Measurements from ENCODE around the gene SMARCA2. TPM values are rescaled to one million over a fixed set of nuclear protein-coding genes. Genes with fewer than 3 reads are reported as not detected.

The SMARCA2 gene
- total and polyA plus RNA-seq, 9 of the 15 experiments (the other 6 are each of a cell fraction or from before 2014, with no cell fraction given) = 8.0 to 34.8 (median 25.5) TPM

DNA sequence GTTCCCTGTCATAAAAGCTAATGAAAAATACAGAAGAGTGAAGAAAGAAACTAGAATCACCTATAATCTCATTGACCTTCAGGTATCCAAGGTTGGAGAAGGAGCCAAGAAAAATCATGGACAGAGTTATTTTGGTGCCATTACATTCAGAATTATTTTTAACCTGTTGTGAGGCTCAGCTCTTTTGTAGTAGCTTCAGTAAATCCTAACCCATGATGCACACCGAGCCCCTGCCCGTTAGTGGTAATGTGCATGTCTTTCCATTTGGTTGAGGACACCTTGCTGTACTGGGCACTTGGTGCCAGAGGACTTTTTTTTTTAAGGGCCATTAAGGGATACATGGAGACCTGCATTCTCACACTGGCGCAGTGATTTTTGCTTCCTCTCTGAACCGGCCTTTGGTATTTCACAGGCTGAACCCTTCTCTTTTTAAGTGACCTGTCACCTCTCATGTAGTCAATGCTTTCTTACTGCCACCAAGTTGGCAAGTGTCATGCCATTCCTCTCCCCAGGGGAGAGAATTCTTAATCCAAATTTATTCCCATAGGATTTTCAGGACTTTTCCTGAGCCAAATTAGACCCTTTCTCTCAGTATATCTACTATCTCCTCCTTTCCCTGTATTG is 125.6 kb downstream of the SMARCA2 start:
- ATAC-seq = no peak
- DNase-seq (ENCODE audit: extremely low read depth in 1 of 4, low spot score in 3 of 4) = no peak
- Histone ChIP-seq H3K27me3 (ENCODE audit: control insufficient read depth in 2 of 2, insufficient read depth in 2 of 2, low read length in 2 of 2) (no peaks in the 10 kb centered on the region), H2AFZ (ENCODE audit: low read depth, low read length) (no peak overlapping the region), H3K9me3 (replicated peaks; ENCODE audit: control insufficient read depth, insufficient read depth, low read depth, low read length) (no peaks in the 10 kb centered on the region), H3K9ac (ENCODE audit: insufficient read depth in 1 of 2, low read depth in 2 of 2, low read length in 2 of 2) (no peak overlapping the region), H3K4me3 (no peak overlapping the region), H3K9me1 (ENCODE audit: control insufficient read depth, insufficient read depth, low read length) (no peaks in the 10 kb centered on the region), H3K4me1 (replicated peaks in 1 of 2; ENCODE audit: control insufficient read depth in 2 of 2, insufficient read depth in 2 of 2, low read length in 2 of 2) (no peaks in the 10 kb centered on the region), H3K27ac (ENCODE audit: extremely low read depth, low read depth, low read length) (no peak overlapping the region), H3K79me2 (ENCODE audit: control insufficient read depth, insufficient read depth, low read length) (no peaks in the 10 kb centered on the region; the same call in 2 of the 3 replicates), H3K36me3 (ENCODE audit: control insufficient read depth, insufficient read depth, low read length) (no peaks in the 10 kb centered on the region), H4K20me1 (replicated peaks; ENCODE audit: control insufficient read depth, insufficient read depth, low read length) (no peaks in the 10 kb centered on the region), H3K4me2 (ENCODE audit: insufficient read depth, low read length) (no peak overlapping the region)
- ChIA-PET POLR2A (interaction anchor here (0.6 kb wide), 1 partner anchor 735 kb away, joined by 4 read pairs; no protein-coding TSS in a partner anchor), CTCF (ENCODE audit: low intra/inter-chr PET ratio) (no interaction called here)
- no peak for TF ChIP-seq GATAD2B (IDR thresholded peaks at IDR 0.05; ENCODE audit: borderline replicate concordance)
- TF ChIP-seq LEF1 (IDR thresholded peaks at IDR 0.05) = no peak
- BruUV-seq (replicated peaks) = no TSS peak
- FAIRE-seq = no peak
- intact Hi-C loops (cut with micrococcal nuclease) = no loop called here
- WGBS (ENCODE audit: insufficient coverage, low coverage, missing lambda C conversion rate) = 100% methylated on average over 1 of the region's 4 CpGs
- in situ Hi-C loops (cut with MboI) = no loop called here

DNA sequence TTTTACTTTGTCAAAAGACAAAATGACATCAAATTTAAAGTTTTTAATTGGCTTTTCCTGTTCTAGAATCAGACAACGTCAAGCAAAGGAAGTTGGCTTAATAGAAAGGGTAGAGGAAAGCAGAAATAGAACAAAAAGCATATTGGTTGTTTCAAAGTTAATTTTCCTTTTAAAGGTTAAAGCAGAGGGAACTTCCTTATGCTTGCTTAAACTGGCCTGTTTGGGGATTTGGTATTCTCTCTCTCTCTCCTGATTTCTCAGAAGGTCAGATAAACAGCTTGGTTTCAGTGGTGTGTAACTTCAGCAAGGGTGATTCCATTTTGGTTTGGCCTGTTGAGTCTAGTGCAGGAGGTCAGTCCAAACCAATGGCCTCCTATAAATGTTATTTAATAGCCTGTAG is 127.1 kb downstream of the SMARCA2 start:
- intact Hi-C loops (cut with micrococcal nuclease) = no loop called here
- no peaks in the 10 kb centered on the region for H3K9me3 ChIP-seq (replicated peaks; ENCODE audit: control insufficient read depth, insufficient read depth, low read depth, low read length)
- H3K27me3 ChIP-seq (ENCODE audit: control insufficient read depth in 2 of 2, insufficient read depth in 2 of 2, low read length in 2 of 2) = no peaks in the 10 kb centered on the region
- POLR2A ChIA-PET = no interaction called here
- H3K27ac ChIP-seq (ENCODE audit: extremely low read depth, low read depth, low read length) = no peak overlapping the region
- H3K36me3 ChIP-seq (ENCODE audit: control insufficient read depth, insufficient read depth, low read length) = no peaks in the 10 kb centered on the region
- ATAC-seq (no peak), FAIRE-seq (no peak), DNase-seq (ENCODE audit: extremely low read depth in 1 of 4, low spot score in 3 of 4) (no peak)
- H3K79me2 ChIP-seq (ENCODE audit: control insufficient read depth, insufficient read depth, low read length) = no peaks in the 10 kb centered on the region; the same call in 2 of the 3 replicates
- in situ Hi-C loops (cut with MboI) = no loop called here
- no TSS peak for BruUV-seq (replicated peaks)
- CTCF ChIA-PET (ENCODE audit: low intra/inter-chr PET ratio) = no interaction called here
- no peak overlapping the region for H3K4me3 ChIP-seq
- no peaks in the 10 kb centered on the region for H4K20me1 ChIP-seq (replicated peaks; ENCODE audit: control insufficient read depth, insufficient read depth, low read length)
- H2AFZ ChIP-seq (ENCODE audit: low read depth, low read length) = no peak overlapping the region
- H3K4me1 ChIP-seq (replicated peaks in 1 of 2; ENCODE audit: control insufficient read depth in 2 of 2, insufficient read depth in 2 of 2, low read length in 2 of 2) = no peaks in the 10 kb centered on the region
- no peak overlapping the region for H3K9ac ChIP-seq (ENCODE audit: insufficient read depth in 1 of 2, low read depth in 2 of 2, low read length in 2 of 2)
- no peak overlapping the region for H3K4me2 ChIP-seq (ENCODE audit: insufficient read depth, low read length)
- H3K9me1 ChIP-seq (ENCODE audit: control insufficient read depth, insufficient read depth, low read length) = no peaks in the 10 kb centered on the region
- 80% methylated on average over 1 of the region's 1 CpG for WGBS (ENCODE audit: insufficient coverage, low coverage, missing lambda C conversion rate)
- TF ChIP-seq TEAD1 (CRISPR knock-in tag; IDR thresholded peaks at IDR 0.05) (no peak), PHTF2 (CRISPR knock-in tag; IDR thresholded peaks at IDR 0.05) (no peak), ZNF431 (CRISPR knock-in tag; IDR thresholded peaks at IDR 0.05) (no peak), ZNF830 (CRISPR knock-in tag; IDR thresholded peaks at IDR 0.05) (no peak), ZNF175 (CRISPR knock-in tag; IDR thresholded peaks at IDR 0.05; ENCODE audit: low read depth) (no peak), RBBP5 (IDR thresholded peaks at IDR 0.05; ENCODE audit: borderline replicate concordance, insufficient read depth, low read length, poor library complexity, severe bottlenecking) (no peak), RBM17 (IDR thresholded peaks at IDR 0.05; ENCODE audit: borderline replicate concordance, low read depth, low read length) (no peak), KAT8 (IDR thresholded peaks at IDR 0.05; ENCODE audit: low read depth) (no peak), ZNF707 (CRISPR knock-in tag; conservative IDR thresholded peaks at IDR 0.05) (no peak), RBM39 (optimal IDR thresholded peaks at IDR 0.05; ENCODE audit: low read depth, low read length) (no peak)
- TF ChIP-seq, protein P1, sequence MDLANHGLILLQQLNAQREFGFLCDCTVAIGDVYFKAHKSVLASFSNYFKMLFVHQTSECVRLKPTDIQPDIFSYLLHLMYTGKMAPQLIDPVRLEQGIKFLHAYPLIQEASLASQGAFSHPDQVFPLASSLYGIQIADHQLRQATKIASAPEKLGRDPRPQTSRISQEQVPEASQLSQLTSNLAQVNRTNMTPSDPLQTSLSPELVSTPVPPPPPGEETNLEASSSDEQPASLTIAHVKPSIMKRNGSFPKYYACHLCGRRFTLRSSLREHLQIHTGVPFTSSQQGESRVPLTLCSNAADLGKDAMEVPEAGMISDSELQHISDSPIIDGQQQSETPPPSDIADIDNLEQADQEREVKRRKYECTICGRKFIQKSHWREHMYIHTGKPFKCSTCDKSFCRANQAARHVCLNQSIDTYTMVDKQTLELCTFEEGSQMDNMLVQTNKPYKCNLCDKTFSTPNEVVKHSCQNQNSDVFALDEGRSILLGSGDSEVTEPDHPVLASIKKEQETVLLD (IDR thresholded peaks at IDR 0.05) = no peak
- TF ChIP-seq, protein P2, sequence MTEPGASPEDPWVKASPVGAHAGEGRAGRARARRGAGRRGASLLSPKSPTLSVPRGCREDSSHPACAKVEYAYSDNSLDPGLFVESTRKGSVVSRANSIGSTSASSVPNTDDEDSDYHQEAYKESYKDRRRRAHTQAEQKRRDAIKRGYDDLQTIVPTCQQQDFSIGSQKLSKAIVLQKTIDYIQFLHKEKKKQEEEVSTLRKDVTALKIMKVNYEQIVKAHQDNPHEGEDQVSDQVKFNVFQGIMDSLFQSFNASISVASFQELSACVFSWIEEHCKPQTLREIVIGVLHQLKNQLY (CRISPR knock-in tag; conservative IDR thresholded peaks at IDR 0.05) = no peak

All from K562 (cell line).